ENCODE measurements around the gene CEP350. TPM values are rescaled to one million over a fixed set of nuclear protein-coding genes. Genes with fewer than 3 reads are reported as not detected.
A peak's percentile ranks its signal among the peaks of the same experiment; 100 is the strongest.

Gene CEP350
- total and polyA plus RNA-seq, 2 donors from 2014 or later: 2.8 to 46.5 TPM

DNA sequence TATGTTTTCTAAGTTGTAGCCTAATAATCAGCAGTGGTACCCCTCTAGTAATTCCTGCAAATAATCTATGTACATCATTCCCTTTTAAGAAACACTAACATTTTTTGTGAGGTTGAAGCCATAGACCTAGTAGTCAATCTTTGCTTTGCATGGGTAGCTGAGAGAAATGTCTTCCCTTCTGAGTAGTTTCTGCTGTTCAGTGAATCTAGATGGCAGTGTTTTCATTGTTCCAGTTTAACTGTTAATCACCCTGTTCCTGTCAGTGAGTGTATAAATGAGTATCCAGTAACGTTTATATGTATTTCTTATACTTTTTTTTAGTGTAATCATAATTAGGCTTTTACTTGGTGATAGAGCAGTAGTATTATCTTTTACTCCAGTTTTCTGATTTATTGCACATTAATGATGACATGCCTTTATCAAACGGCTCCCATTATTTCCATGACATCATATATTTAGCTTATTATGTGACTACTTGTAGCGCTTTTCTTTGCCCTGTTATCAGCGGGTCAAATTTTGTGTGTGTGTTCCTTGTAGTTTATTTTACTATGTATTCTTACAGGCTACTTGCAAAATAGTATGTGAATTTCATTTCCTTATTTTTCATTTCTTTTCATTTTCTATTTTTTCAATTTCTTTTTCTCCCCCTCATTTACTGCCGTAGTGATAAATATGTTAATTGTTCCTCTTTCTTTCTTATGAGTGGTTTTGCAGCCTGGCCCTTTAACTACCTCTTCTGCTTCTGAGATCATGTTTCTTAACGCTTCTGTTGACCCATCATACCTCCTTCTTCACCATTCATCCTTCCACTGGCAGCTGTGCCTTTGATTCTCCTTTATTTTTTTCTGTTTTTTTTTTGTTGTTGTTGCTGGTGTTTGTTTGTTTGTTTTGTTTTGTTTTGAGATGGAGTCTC, 18.8 kb downstream of the CEP350 start:
- Histone ChIP-seq H3K4me3 (ENCODE audit: low read length in 3 of 3) (no peak overlapping the region), H3K9me3 (ENCODE audit: control insufficient read depth in 2 of 3, insufficient read depth in 1 of 3, low read length in 3 of 3) (no peaks in the 10 kb centered on the region), H3K9ac (ENCODE audit: low read length in 3 of 3) (no peak overlapping the region), H3K27ac (ENCODE audit: low read depth in 2 of 2, low read length in 2 of 2) (no peak overlapping the region), H3K36me3 (ENCODE audit: control insufficient read depth in 2 of 3, insufficient read depth in 3 of 3, low read length in 3 of 3) (no peaks in the 10 kb centered on the region), H3K4me1 (ENCODE audit: control insufficient read depth in 2 of 3, insufficient read depth in 2 of 3, low read depth in 1 of 3, low read length in 3 of 3) (peaks cover 0 to 9% (median 4%) of the 10 kb centered on the region in 3 donors), H3K27me3 (ENCODE audit: control insufficient read depth, insufficient read depth, low read length) (no peaks in the 10 kb centered on the region)
- DNase-seq: peak in 2 of 5 donors; percentile 46 to 47
- no peak for FAIRE-seq
- TF ChIP-seq, protein P1, sequence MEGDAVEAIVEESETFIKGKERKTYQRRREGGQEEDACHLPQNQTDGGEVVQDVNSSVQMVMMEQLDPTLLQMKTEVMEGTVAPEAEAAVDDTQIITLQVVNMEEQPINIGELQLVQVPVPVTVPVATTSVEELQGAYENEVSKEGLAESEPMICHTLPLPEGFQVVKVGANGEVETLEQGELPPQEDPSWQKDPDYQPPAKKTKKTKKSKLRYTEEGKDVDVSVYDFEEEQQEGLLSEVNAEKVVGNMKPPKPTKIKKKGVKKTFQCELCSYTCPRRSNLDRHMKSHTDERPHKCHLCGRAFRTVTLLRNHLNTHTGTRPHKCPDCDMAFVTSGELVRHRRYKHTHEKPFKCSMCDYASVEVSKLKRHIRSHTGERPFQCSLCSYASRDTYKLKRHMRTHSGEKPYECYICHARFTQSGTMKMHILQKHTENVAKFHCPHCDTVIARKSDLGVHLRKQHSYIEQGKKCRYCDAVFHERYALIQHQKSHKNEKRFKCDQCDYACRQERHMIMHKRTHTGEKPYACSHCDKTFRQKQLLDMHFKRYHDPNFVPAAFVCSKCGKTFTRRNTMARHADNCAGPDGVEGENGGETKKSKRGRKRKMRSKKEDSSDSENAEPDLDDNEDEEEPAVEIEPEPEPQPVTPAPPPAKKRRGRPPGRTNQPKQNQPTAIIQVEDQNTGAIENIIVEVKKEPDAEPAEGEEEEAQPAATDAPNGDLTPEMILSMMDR (IDR thresholded peaks at IDR 0.05; ENCODE audit: borderline replicate concordance, extremely low read depth, insufficient read depth): no peak
- intact Hi-C loops (cut with DNase I): no loop called here

DNA sequence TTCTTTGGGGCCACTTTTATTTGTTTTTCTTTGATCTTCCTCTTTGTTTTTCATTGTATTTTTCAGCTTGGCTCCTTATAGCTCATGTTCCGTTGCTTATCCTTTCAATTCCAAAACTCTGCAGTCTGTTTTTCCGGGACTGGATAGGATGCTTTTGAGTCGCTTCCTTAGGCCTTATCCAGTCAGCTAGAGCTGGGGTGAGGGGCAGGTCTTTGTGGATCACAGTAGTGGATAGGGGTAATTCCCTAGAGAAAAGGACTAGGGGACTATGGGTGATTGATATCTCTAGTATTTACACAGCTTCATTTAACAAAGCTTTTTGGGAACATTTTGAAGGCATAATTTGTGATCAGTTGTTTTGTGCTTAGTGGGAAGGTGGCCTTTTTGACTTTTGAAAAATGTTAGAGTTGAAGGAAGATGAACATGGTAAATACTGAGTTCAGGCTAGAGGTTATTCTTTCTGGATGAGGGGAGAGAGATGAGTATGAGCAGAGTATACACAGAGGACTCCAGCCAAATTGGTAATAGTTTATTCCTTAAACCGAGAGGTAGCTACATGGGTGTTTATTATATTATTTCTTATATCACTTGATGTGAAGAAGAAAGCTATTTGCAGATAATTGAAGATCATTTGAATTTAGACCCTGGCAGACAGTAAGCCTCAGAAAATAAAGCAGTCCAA, 22.5 kb downstream of the CEP350 start:
- Histone ChIP-seq H3K36me3 (ENCODE audit: control insufficient read depth in 2 of 3, insufficient read depth in 3 of 3, low read length in 3 of 3) (no peaks in the 10 kb centered on the region), H3K9me3 (ENCODE audit: control insufficient read depth in 2 of 3, insufficient read depth in 1 of 3, low read length in 3 of 3) (no peaks in the 10 kb centered on the region), H3K27ac (ENCODE audit: low read depth in 2 of 2, low read length in 2 of 2) (no peak overlapping the region), H3K4me1 (ENCODE audit: control insufficient read depth in 2 of 3, insufficient read depth in 2 of 3, low read depth in 1 of 3, low read length in 3 of 3) (no peaks in the 10 kb centered on the region), H3K27me3 (ENCODE audit: control insufficient read depth, insufficient read depth, low read length) (no peaks in the 10 kb centered on the region), H3K9ac (ENCODE audit: low read length in 3 of 3) (no peak overlapping the region), H3K4me3 (ENCODE audit: low read length in 3 of 3) (no peak overlapping the region)
- DNase-seq: no peak
- TF ChIP-seq, protein P1 (IDR thresholded peaks at IDR 0.05; ENCODE audit: borderline replicate concordance, extremely low read depth, insufficient read depth): no peak
- FAIRE-seq: no peak
- intact Hi-C loops (cut with DNase I): no loop called here

DNA sequence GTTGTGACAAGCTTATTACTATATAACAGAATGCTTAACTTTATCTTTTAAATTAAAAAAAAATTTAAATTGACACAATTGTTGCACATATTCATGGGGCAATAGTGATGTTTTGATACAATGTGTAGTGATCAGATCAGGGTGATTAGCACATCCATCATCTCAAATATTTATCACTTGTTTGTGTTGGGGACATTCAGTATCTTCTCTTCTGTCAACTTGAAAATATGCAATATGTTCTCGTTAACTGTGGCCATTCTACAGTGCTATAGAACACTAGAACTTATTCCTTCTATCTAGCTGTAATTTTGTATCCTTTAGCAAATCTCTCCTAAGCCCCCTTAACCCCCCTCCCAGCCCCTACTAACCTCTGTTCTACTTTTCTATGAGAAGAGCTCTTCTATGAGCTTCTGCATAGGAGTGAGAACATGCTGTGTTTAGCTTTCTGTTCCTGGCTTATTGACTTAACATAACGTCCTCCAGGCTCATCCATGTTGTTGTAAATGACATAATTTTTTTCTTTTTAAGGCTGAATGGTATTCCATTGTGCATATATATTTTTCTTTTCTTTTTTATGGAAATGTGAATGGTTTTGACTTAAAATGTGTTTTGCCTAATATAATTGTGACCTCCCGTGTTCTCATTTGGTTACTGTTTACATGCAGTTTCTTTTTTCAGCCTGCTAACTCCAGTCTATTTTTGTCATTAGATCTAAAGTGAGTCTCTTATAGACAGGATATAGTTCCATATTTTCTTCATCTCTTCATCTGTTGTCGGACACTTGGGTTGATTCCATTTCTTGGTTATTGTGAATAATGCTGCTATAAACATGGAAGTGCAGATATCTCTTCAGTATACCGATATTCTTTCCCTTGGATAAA, 23.8 kb downstream of the CEP350 start:
- Histone ChIP-seq H3K9me3 (ENCODE audit: control insufficient read depth in 2 of 3, insufficient read depth in 1 of 3, low read length in 3 of 3) (no peaks in the 10 kb centered on the region), H3K27me3 (ENCODE audit: control insufficient read depth, insufficient read depth, low read length) (no peaks in the 10 kb centered on the region), H3K4me1 (ENCODE audit: control insufficient read depth in 2 of 3, insufficient read depth in 2 of 3, low read depth in 1 of 3, low read length in 3 of 3) (no peaks in the 10 kb centered on the region), H3K36me3 (ENCODE audit: control insufficient read depth in 2 of 3, insufficient read depth in 3 of 3, low read length in 3 of 3) (no peaks in the 10 kb centered on the region), H3K27ac (ENCODE audit: low read depth in 2 of 2, low read length in 2 of 2) (no peak overlapping the region), H3K4me3 (ENCODE audit: low read length in 3 of 3) (no peak overlapping the region), H3K9ac (ENCODE audit: low read length in 3 of 3) (no peak overlapping the region)
- TF ChIP-seq, protein P1 (IDR thresholded peaks at IDR 0.05; ENCODE audit: borderline replicate concordance, extremely low read depth, insufficient read depth): no peak
- intact Hi-C loops (cut with DNase I): no loop called here
- DNase-seq: no peak
- no peak for FAIRE-seq

Measured in kidney (tissue), 14 donors.